ENCODE results near the gene BGN. TPM values are rescaled to one million over a fixed set of nuclear protein-coding genes. Genes with fewer than 3 reads are reported as not detected.

Gene BGN
- total RNA-seq, 4 donors from 2014 or later, result 1.1 to 50.7 (median 9.8) TPM

GRCh38 chrX:153511784-153512500 lies 17.2 kb downstream of the BGN start:
- no peak for ATAC-seq
- H3K4me1 ChIP-seq, result no peaks in the 10 kb centered on the region
- H3K36me3 ChIP-seq, result no peaks in the 10 kb centered on the region
- no peaks in the 10 kb centered on the region for H3K27me3 ChIP-seq
- in situ Hi-C loops (cut with MboI; ENCODE audit: low sequenced_read_pairs in 4 of 4) (loop anchor here in 2 of 4 donors (25.0 kb wide), 1 partner anchor 550 kb away; no protein-coding TSS in a partner anchor), intact Hi-C loops (cut with DNase I; ENCODE audit: low total_unique reads) (no loop called here)
- no peak overlapping the region for H3K4me3 ChIP-seq
- no peak for DNase-seq
- H3K9me3 ChIP-seq, result no peaks in the 10 kb centered on the region
- H3K27ac ChIP-seq, result no peak overlapping the region
- TF ChIP-seq POLR2A (IDR thresholded peaks at IDR 0.05), result no peak
- TF ChIP-seq, protein P1, sequence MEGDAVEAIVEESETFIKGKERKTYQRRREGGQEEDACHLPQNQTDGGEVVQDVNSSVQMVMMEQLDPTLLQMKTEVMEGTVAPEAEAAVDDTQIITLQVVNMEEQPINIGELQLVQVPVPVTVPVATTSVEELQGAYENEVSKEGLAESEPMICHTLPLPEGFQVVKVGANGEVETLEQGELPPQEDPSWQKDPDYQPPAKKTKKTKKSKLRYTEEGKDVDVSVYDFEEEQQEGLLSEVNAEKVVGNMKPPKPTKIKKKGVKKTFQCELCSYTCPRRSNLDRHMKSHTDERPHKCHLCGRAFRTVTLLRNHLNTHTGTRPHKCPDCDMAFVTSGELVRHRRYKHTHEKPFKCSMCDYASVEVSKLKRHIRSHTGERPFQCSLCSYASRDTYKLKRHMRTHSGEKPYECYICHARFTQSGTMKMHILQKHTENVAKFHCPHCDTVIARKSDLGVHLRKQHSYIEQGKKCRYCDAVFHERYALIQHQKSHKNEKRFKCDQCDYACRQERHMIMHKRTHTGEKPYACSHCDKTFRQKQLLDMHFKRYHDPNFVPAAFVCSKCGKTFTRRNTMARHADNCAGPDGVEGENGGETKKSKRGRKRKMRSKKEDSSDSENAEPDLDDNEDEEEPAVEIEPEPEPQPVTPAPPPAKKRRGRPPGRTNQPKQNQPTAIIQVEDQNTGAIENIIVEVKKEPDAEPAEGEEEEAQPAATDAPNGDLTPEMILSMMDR (IDR thresholded peaks at IDR 0.05 in 4 of 5, conservative IDR thresholded peaks at IDR 0.05 in 1 of 5), result no peak

GRCh38 chrX:153512501-153512893 lies 17.7 kb downstream of the BGN start:
- in situ Hi-C loops (cut with MboI; ENCODE audit: low sequenced_read_pairs in 4 of 4), result loop anchor here in 2 of 4 donors (25.0 kb wide), 1 partner anchor 550 kb away; no protein-coding TSS in a partner anchor
- no peak overlapping the region for H3K27ac ChIP-seq
- ATAC-seq, result no peak
- no peaks in the 10 kb centered on the region for H3K4me1 ChIP-seq
- H3K27me3 ChIP-seq, result no peaks in the 10 kb centered on the region
- DNase-seq, result no peak
- H3K9me3 ChIP-seq, result no peaks in the 10 kb centered on the region
- H3K4me3 ChIP-seq, result no peak overlapping the region
- TF ChIP-seq, protein P1 (IDR thresholded peaks at IDR 0.05 in 4 of 5, conservative IDR thresholded peaks at IDR 0.05 in 1 of 5), result no peak
- no peak for TF ChIP-seq POLR2A (IDR thresholded peaks at IDR 0.05)
- intact Hi-C loops (cut with DNase I; ENCODE audit: low total_unique reads), result no loop called here
- H3K36me3 ChIP-seq, result no peaks in the 10 kb centered on the region

GRCh38 chrX:153513265-153513664 lies 18.5 kb downstream of the BGN start:
- H3K27ac ChIP-seq, result no peak overlapping the region
- H3K27me3 ChIP-seq, result peaks cover under 1 to 2% (median under 1%) of the 10 kb centered on the region in 3 donors
- in situ Hi-C loops (cut with MboI; ENCODE audit: low sequenced_read_pairs in 4 of 4), result loop anchor here in 2 of 4 donors (25.0 kb wide), 1 partner anchor 551 kb away; no protein-coding TSS in a partner anchor
- no peak overlapping the region for H3K4me3 ChIP-seq
- DNase-seq (no peak), ATAC-seq (no peak)
- H3K4me1 ChIP-seq, result no peaks in the 10 kb centered on the region
- no peak for TF ChIP-seq POLR2A (IDR thresholded peaks at IDR 0.05)
- TF ChIP-seq, protein P1 (IDR thresholded peaks at IDR 0.05 in 4 of 5, conservative IDR thresholded peaks at IDR 0.05 in 1 of 5), result no peak
- no peaks in the 10 kb centered on the region for H3K9me3 ChIP-seq
- intact Hi-C loops (cut with DNase I; ENCODE audit: low total_unique reads), result no loop called here
- no peaks in the 10 kb centered on the region for H3K36me3 ChIP-seq

DNA sequence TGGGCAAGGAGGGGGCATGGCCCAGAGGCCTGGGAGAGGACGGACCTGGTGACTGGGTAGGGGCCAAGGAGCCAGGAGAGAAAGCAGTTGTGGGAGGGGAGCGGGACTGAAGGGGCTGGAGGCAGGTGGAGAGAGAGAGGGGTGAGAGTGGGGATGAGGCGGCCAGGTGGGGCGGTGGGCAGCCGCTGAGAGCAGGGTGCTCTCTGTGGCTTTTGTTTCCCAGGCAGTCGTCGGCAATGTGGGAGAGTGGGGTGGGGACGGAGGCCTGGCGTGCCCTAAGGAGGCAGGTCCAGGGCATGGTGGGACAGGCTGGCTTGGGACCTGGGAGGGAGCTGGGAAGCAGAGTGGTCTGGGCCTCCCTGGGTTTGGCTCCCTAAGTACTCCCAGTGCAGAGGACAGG lies 19.5 kb downstream of the BGN start:
- intact Hi-C loops (cut with DNase I; ENCODE audit: low total_unique reads), result no loop called here
- in situ Hi-C loops (cut with MboI; ENCODE audit: low sequenced_read_pairs in 4 of 4), result loop anchor here in 2 of 4 donors (25.0 kb wide), 1 partner anchor 552 kb away; no protein-coding TSS in a partner anchor
- H3K27me3 ChIP-seq, result peaks cover 3 to 10% (median 9%) of the 10 kb centered on the region in 3 donors
- no peak overlapping the region for H3K4me3 ChIP-seq
- no peak for TF ChIP-seq POLR2A (IDR thresholded peaks at IDR 0.05)
- TF ChIP-seq, protein P1 (IDR thresholded peaks at IDR 0.05 in 4 of 5, conservative IDR thresholded peaks at IDR 0.05 in 1 of 5), result no peak
- DNase-seq (no peak), ATAC-seq (no peak)
- no peaks in the 10 kb centered on the region for H3K36me3 ChIP-seq
- no peak overlapping the region for H3K27ac ChIP-seq
- no peaks in the 10 kb centered on the region for H3K4me1 ChIP-seq
- H3K9me3 ChIP-seq, result no peaks in the 10 kb centered on the region

All from gastrocnemius medialis (tissue), 4 donors.